IPS DF 19.7 (cell line): ENCODE measurements around the gene DEFB132.

Experiments used
- DNase-seq: peaks from one replicate; pipeline ENCODE4 v3.0.0-alpha.2; 2013; ENCODE audit warnings: low read depth, low spot score

Gene DEFB132

DNA sequence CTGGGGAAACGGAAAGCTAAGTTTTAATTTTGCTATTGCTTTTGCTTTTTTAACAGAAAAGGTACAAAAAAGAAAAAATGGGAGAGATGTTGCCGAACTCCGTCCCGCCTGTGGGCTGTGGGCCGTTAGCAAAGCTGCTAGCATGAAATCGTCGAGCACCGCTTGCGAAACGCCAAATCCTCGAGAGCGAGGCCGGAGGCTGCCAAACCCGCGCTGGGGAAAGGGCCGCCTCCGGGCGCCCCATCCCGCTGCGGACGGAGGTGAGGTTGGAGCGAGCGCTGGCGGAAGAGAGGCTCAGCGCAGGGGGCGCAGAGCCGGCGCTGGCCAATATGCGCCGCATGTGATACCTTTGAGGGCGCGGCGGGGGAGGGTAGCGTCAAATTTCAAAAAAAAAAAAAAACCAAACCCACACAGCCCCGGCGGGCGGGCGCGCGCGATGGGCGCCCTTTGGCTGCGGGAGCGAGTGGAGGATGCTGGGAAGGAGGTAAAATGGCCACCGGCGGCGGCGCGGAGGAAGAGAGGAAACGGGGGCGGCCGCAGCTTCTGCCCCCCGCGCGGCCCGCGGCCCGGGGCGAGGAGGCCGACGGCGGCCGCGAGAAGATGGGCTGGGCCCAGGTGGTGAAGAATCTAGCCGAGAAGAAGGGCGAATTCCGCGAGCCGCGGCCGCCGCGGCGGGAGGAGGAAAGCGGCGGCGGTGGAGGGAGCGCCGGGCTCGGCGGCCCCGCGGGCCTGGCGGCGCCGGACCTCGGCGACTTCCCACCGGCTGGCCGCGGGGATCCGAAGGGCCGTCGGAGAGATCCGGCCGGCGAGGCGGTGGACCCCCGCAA is 39.8 kb downstream of the DEFB132 start, which contains the start of gene ZCCHC3:
Gene ZCCHC3, plus strand, starts transcription at position 473 of the 827 bp plus-strand sequence. Its CDS starts 17 bp downstream, at position 490.
- no peak for DNase-seq

DNA sequence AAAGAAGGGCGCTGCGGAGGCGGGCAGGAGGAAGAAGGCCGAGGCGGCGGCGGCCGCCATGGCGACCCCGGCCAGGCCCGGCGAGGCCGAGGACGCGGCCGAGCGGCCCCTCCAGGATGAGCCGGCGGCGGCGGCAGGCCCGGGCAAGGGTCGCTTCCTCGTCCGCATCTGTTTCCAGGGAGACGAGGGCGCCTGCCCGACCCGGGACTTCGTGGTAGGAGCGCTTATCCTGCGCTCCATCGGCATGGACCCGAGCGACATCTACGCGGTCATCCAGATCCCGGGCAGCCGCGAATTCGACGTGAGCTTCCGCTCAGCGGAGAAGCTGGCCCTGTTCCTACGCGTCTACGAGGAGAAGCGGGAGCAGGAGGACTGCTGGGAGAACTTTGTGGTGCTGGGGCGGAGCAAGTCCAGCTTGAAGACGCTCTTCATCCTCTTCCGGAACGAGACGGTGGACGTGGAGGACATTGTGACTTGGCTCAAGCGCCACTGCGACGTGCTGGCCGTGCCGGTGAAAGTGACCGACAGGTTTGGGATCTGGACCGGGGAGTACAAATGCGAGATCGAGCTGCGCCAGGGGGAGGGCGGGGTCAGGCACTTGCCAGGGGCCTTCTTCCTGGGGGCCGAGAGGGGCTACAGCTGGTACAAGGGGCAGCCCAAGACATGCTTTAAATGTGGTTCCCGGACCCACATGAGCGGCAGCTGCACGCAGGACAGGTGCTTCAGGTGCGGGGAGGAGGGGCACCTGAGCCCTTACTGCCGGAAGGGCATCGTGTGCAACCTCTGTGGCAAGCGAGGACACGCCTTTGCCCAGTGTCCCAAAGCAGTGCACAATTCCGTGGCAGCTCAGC is 40.6 kb downstream of the DEFB132 start:
- no peak for DNase-seq

DNA sequence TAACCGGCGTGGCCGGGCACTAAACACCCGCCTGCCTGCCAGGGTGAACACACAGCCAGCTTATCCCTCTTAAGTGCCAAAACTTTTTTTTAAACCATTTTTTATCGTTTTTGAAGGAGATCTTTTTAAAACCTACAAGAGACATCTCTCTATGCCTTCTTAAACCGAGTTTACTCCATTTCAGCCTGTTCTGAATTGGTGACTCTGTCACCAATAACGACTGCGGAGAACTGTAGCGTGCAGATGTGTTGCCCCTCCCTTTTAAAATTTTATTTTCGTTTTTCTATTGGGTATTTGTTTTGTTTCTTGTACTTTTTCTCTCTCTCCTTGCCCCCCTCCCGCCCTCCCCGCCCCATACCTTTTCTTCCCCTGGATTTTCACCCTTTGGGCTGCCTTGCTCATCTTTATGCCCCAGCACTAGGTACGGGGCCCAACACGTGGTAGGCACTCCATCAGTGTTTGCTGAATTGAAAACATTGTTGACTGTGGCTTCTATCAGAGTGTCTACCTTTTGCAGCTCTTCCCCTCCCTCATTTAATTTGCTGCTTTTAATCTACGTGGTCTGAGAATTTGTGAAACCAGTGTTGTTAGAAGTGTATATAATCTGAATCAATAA is 41.4 kb downstream of the DEFB132 start:
- DNase-seq = no peak

DNA sequence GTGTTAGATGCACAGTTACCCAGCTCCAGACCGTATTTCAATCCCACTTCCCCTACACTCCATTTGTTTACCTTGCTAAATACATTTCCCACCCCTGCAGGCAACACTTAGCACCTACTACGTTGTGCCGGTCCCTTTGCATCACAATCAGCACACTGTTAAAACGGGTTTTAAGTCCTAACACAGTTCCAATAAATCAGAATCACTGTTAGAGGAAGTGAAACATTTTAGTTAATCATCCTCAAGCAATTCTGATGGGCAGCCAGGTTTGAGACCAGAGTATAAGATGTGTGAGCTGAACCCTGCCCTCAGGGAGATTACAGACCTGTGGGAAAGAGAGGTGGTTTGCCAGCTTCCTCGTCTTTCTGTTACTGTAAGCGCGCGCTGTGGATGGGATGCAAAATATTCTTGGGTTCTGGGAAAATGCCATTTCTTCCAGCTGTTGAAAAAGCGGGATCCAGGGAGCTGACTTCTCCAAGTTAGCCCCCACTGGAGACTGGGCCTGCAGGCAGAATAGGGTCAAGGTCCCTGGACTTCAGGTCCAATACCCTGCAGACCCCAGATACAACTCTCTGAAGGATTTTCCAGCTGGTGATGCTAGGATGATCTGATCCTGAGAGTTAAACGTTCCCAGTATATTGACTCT is 42.9 kb downstream of the DEFB132 start:
- DNase-seq = no peak

DNA sequence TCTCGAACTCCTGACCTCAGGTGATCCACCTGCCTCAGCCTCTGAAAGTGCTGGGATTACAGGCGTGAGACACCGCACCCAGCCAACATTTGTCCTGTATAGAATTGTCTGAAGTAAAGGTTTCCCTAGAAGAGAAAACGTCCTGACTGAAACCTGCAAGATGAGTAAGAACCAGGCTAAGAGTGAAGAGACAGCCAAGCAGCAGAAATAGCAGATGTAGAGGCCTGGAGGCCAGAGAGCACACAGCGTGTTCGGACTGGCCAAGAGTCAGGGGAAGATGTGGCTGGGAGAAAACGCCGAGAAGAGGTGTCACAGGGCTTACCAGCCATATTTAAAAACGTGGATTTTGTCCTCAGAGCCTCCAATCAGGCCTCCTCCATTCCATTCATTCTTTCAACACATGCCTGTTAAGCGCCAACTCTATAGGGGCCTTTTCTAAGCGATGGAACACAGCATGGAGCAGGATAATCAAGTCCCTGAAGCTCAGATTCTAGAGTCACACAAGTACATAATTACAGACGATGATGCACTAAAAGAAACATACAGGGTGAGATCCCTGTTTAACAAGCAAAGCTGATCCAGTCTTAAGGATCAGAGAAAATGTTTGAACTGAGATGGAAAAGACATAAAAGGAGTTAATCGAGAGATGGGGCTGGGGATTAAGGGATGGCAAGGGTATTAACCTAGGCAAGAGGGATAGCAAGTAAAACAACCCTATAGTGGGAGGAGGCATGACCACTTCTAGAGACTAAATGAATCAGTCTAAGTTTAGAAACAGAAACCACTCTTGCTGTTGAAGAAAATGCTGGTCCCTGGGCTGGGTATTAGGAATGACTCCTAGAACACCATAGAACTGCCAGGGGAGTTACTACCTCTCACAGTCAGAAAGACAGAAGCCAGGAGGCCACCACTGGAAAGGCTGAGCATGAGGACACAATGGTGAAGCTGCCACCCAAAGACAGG is 44.6 kb downstream of the DEFB132 start:
- DNase-seq = no peak

DNA sequence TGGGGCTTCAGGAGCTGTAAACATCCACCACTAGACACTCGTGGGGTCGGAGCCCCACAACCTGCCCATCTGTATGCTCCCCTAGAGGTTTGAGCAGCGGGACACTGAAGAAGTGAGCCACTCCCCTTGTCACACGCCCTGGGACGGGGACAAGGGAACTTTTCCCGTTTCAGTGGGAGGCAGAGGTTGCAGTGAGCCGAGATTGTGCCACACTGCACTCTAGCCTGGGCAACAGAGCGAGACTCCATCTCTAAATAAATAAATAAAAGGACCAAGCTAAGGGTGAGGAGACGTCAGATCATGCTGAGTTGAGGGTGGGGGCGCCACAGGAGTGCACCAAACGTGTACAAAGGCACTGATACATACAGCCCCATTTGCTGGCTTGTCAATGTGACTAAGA is 48.2 kb downstream of the DEFB132 start:
- no peak for DNase-seq

DNA sequence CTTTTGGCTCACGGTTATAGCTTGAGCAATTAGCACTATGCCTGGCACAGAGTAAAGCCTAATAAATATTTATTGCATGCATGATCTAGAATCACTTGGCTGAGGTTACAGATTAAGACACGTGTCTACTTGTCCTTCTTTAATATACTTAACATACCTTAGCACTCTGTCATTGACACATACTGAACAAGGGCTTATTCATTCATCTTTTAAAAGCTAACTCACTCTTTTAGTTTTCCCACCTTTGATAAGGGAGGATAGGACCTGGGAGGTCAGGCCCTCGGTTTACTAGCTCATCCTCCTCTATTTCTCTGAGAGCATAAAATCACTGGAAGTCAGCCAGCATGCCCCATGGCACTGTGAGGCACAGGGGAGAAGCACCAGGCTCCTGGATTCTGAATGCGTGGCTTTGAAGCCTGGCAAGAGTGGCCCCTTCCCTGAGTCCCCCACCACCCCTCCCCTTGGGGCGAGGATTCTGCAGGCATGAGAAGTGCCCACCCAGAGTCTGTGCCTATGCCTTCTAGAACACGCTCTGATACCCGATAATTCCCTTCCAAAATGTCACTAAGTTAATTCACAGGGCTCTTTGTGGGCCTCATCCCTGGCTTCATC is 51.0 kb downstream of the DEFB132 start:
- no peak for DNase-seq

DNA sequence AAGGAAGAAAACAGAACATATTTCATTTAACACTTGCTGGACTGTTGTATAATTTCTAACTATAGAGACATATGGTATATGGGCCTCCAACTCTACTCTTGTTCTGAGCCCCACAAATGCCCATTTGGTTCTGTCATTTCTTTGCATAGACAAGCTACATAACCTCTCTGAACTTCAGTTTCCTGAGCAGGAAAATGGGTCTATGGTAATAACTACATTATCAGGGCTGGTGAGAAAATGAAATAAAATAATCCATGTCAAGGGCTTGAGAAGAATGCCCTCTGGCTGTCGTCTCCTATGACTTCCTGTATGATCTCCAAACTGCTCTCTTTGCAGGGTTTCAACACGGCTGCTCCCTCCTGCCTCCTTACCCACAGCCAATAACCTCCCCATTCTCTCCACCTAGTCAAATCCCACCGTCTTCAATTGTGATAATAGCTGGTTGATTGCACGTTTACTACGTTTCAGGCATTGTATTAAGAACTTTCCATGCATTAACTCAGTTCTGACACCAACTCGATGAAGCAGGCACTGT is 51.8 kb downstream of the DEFB132 start:
- no peak for DNase-seq

DNA sequence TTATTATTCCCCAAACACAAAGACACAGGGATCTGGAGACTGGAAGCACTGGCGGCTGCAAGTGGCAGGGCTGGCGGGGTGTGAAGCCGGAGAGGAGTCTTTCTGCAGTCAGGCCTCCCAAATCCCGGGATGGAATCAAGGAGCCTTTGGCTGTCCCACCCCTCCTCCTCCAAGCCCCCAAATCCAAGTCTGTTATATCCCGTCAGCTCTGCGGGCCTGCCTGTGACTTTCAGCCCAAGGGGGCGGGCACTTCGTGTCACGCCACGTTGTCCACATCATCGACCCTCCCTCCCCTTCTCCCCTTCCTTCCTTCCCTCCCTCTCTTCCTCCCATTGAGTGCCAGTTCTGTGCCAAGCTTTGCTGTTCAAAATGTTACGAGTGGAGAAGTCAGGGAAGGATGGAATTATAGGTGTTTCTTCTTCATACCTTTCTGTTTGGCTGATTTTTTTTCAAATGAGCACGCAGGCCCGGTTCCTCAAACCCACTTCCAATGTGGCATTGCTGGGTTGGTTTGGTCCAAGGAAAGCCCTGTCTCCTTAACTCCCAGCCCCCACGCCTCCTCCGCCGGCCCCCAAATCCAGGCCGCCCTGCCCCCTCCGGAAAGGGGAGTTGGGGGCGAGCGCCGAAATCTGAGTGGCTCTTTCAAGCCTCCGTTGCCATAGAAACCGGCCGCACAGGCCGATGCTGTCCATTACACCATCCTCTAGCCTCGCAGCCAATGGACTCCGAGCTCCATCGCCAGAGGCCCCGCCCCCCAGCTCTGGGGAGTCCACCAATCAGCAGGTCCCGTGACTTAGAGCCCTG is 52.5 kb downstream of the DEFB132 start:
- peak; percentile 95 for DNase-seq

DNA sequence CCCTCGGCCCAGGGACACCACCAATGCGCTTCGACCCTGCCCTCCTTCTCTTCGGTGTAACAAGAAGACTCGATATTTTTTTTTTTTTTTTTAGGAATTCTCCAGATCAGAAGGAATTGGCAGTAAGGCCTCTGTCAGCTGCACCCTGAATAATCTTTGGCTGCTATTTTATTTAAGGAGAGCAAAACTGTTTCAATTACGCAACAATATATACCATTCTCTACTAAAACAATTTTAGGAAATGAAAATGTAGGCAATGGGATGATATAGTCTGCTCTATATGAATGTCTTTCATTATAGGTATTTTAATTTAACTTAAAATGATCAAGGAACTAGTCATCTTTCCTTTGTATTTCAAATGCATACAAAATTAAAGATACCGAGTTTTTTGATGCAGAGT is 53.1 kb downstream of the DEFB132 start:
- no peak for DNase-seq
